Embryonic facial prominence (tissue), 1 donor: ENCODE measurements around the gene BTBD1.

ENCODE experiments used
- DNase-seq: peaks from one replicate; pipeline ENCODE4 v3.0.0-alpha.2; 2016; ENCODE audit errors: extremely low spot score

The BTBD1 gene

DNA sequence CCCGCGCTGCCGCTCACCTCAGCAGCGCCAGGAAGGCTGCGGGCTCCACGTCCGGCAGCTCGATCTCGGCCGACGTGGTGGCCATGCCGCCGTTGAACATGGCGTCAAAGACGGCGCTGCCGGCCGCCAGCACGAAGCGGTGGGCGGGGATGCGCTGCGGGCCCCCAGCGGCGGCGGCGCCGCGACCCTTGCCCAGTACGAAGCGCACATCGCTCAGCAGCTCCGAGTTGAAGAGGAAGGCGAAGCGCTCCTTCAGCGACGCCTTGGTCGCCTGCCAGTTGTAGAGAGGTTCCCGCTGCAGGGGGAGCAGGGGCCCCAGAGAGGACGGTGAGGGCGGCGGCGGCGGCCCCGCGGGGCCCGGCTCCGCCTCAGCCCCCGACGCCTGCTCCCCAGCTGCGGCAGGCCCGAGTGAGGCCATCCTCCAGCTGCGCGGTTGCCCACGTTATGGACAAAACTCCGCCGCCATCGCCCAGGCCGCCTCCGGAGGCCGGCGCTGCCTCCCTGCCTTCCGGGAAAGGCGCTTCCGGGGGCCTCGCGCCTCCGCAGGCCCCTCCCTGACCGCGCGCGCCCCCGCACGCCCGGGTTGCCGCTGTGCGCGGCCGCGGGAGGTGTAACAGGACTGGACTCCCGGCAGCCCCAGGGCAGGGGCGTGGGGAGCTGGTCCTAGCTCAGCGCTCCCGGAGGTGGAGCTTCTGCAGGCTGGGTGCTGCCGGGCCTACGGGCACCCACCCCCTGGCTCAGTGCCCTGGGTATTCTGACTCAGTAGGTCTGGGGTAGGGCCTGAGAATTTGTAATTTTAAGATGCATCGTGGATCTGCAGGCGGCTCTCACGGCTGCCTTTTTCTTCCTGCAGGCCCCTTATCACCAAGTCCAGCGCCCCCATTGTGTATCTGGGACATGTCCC is at the start of gene BTBD1:
Gene BTBD1 (minus strand): TSS at position 519 of the 904 bp plus-strand sequence. CDS start 101 bp downstream, at position 418.
- peak; percentile 50 for DNase-seq

GRCh38 chr15:83115831-83116565 is 48.9 kb upstream of the BTBD1 start:
- no peak for DNase-seq

- no peak for DNase-seq
Observed at GRCh38 chr15:83115410-83115809, 48.4 kb upstream of the BTBD1 start.

GRCh38 chr15:83114856-83115255 is 47.8 kb upstream of the BTBD1 start:
- DNase-seq: no peak

- DNase-seq: no peak
Observed at GRCh38 chr15:83113881-83114674, 47.0 kb upstream of the BTBD1 start.

DNA sequence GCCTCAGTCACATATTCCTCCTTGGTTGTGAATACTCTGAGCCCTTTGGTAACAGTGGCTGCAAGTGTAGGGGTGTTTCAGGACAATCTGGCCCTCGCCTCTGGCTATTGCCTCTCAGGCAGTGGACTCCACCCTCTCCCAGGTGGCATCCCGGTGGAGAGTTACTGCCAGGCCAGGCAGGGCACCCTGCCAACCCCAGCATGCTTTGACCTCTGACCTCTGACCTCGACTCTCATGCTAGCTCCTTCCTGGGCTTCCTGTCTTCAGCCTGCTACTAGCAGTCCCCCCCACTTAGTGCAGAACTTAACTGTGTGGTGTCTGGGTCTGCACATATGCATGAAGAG is 45.9 kb upstream of the BTBD1 start:
- no peak for DNase-seq

DNA sequence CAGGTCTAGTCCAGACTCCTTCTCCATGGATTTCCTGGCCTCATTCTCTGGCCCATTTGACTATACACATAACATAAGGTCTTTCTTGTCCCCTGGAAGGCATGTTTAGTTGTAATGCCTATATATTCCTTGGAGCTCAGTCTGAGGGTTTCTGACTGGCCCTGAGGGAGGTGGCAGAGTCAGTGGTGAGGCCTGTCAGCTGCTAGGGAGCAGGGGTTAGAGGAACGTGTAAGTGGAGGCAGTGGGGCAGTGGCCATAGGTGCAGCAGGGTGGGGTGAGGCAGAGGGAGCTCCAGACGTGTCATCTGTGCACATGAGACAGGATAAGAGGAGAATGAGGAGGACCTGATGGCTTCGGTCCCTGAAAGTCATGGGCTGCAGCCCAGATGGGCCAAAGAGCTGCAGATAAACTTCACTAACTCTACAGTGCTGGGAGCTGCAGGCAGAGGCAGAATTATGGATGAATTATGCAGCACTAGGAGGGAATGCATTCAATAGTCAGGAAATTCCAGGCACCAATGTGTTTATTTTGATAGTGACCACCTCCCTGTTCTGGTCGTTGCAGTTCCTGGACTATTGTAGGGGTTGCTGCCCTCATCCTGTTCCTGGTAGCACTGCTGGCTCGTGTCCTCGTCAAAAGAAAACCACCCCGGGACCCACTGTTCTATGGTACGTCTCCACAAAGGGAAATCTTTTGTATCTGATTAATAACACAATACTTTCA is 45.3 kb upstream of the BTBD1 start:
- DNase-seq: no peak

DNA sequence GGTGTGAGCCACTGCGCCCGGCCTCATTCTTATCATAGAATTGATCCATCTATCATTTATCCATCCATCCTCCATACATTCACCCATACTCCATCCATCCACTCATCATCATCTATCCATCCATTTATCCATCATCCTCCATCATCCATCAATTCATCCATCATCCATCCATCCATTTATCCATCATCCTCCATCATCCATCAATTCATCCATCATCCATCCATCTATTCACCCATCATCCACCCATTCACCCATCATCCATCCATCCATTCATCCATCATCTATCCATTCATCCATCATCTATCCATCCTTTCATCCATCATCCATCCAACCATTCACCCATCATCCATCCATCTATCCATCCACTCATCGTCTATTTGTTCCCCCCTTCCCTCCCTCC is 44.1 kb upstream of the BTBD1 start:
- no peak for DNase-seq

GRCh38 chr15:83110381-83110780 is 43.3 kb upstream of the BTBD1 start:
- no peak for DNase-seq

DNA sequence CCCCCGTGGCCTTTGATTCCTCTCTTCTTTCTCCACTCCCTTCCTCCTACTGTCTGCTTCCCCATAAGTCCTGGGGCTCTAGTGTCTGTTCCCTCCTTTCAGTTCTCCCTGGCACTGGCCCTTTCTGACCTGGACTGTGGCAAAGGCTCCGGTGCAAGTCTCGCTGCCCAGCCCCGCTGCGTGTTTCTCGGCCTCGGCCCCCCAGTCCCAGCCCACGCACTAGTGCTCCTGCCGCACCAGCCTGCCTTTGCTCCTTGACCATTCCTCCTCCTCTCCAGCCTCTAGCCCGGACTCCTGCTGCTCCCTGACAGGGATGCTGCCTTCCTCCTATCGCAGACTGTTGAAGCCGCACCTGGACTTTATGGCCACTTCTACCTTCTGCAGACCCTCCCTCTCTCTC is 42.5 kb upstream of the BTBD1 start:
- DNase-seq: no peak

- no peak for DNase-seq
Observed at GRCh38 chr15:83108266-83109219, 41.5 kb upstream of the BTBD1 start.

DNA sequence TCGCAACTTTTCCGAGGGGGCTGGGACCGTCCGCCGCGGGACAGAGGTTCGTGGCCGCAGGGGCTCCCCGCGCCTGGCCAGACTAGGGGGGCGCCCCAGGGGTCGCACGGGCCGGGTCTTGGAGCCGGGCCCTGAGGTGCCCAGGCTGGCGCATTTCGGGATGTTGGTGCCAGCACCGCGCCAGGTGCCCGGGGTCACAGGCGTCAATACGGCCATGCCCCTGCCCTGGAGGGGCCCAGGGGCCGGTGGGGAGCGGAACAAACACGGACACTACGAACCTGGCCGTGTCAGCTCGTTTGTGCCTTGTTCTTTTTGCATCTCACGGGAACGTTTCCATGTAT is 40.8 kb upstream of the BTBD1 start:
- DNase-seq: no peak

- DNase-seq: no peak
Observed at GRCh38 chr15:83106994-83107840, 40.2 kb upstream of the BTBD1 start, which contains the start of gene TM6SF1. TM6SF1 (plus strand) TSS chr15:83107645; CDS start chr15:83107681, 36 bp downstream.

GRCh38 chr15:83105440-83105839 is 38.4 kb upstream of the BTBD1 start:
- no peak for DNase-seq

- DNase-seq: no peak
Observed at GRCh38 chr15:83104141-83104540, 37.1 kb upstream of the BTBD1 start.

GRCh38 chr15:83102346-83102745 is 35.3 kb upstream of the BTBD1 start:
- no peak for DNase-seq

DNA sequence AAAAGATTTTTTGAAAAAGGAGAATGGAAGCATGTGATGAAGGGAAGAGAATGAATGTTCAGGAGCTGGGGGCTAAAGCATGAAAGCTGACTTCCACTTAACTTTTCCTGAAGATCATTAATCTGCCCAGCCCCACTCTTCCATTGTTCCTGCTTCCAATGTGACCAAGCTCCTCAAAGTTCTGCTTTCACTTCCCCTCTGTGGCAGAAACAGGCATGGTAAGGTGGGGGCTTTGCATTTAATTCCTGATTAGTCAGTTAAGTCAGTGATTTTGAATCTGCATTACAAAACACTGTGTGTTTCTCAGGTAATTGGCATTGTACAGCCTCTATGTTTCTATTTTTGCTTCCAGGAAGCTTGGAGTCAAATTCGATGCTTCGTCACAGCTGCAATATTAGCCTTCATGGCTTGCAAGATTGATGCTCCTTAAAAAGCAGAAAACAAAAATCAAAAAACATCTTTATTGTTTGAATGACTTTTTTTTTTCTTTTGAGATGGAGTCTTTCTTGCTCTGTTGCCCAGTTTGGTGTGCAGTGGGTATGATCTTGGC is 33.1 kb upstream of the BTBD1 start:
- DNase-seq: no peak

DNA sequence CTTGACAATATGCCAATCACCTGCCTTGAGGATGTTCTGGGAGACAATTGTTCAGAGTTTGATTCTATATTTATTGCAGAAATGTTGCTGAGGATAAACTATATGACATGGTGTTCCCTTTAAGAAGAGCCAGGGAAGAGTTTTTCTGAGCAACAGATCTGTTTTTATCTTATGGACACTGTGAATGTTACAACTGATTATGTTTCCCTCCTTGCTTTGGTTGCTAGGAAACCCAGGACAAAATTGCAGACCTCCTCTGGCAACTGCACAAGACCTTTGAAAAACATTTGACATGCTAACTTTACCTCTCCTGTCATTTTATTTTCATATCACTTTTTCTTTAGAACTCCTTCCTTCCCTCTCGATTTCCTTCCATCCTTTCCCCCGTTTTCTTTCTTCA is 32.2 kb upstream of the BTBD1 start:
- no peak for DNase-seq

DNA sequence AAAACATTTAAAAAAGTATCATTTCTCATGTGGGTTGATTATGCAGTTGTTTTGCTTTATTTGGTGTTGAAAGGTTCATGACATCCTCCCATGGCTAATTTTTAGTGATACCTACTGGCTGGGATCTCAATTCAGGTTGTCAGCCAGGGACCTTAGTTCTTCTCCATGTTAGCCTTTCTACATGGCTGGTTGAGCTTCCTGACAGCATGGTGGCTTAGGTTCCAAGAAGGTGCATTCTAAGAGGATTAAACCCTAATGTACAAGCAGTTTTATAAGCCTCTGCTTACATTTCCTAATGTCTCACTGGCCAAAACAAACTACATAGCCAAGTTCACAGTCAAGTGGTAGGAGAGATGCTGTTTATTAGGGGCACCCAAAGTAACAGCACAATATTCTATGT is 31.0 kb upstream of the BTBD1 start:
- DNase-seq: no peak
